GM12878 (cell line): ENCODE measurements around the gene RRAD. TPM values are rescaled to one million over a fixed set of nuclear protein-coding genes. Genes with fewer than 3 reads are reported as not detected.

Experiments used
- ATAC-seq: fragments of 200-7000 bp; cut with Tn5 transposase; 3 replicates; pipeline ENCODE4 v1.9.1; 2020; ENCODE audit warnings: mild to moderate bottlenecking, moderate library complexity
- BruUV-seq: library from RNA; stranded (reverse); fragments of 400-500 nt; replicated peaks from 2 replicates; lab custom pipeline; 2021; lab: Mats Ljungman, UMichigan
- CTCF ChIA-PET: fragments of 300-600 bp; sonication (Branson Sonifier 250); formaldehyde crosslinking; extraction: SDS; loops from one replicate; lab custom pipeline; 2021; ENCODE audit warnings: inconsistent platforms; lab: Yijun Ruan, JAX
- POLR2A ChIA-PET: fragments of 350-600 bp; formaldehyde crosslinking; extraction: SDS; loops from one replicate; lab custom pipeline; 2021; ENCODE audit warnings: inconsistent platforms; lab: Charles Lee
- RAD21 ChIA-PET: fragments of 300-600 bp; sonication (Branson Sonifier 250); formaldehyde crosslinking; loops from one replicate; lab custom pipeline; 2023; ENCODE audit warnings: antibody characterized with exemption; ENCODE audit not compliant: unreplicated experiment; lab: Charles Lee
- SMC1A ChIA-PET: fragments of 300-600 bp; sonication (Branson Sonifier 250); formaldehyde crosslinking; loops from one replicate; lab custom pipeline; 2023; ENCODE audit not compliant: unreplicated experiment, uncharacterized antibody; lab: Charles Lee
- DNase-seq: peaks from one replicate; pipeline ENCODE4 v3.0.0-alpha.2; 2011; ENCODE audit warnings: low read depth, low spot score
- FAIRE-seq: peaks from 3 replicates; lab custom pipeline; 2011; peaks lifted over from hg19 to GRCh38; lab: Jason Lieb, UNC
- H2AFZ ChIP-seq: 2 replicates; pipeline ENCODE4 v1.6.0; 2011; ENCODE audit warnings: low read depth, low read length, control low read depth; ENCODE audit not compliant: control insufficient read depth
- H3K27ac ChIP-seq: 2 replicates; pipeline ENCODE4 v1.5.1; 2011; ENCODE audit warnings: control low read depth; ENCODE audit not compliant: control insufficient read depth, insufficient read depth
- H3K27me3 ChIP-seq, 2 experiments: replicated peaks in 1 of 2; 2 replicates each; pipeline versions ENCODE4 v1.6.0 to v1.6.1; 2011; ENCODE audit warnings: low read length in 1 of 2; ENCODE audit not compliant: control insufficient read depth in 2 of 2, insufficient read depth in 2 of 2
- H3K36me3 ChIP-seq, 2 experiments: 2 replicates each; pipeline ENCODE4 v1.5.1; 2011; ENCODE audit warnings: low read length in 1 of 2; ENCODE audit not compliant: control insufficient read depth in 2 of 2, insufficient read depth in 2 of 2
- H3K4me1 ChIP-seq: 2 replicates; pipeline ENCODE4 v1.6.1; 2011; ENCODE audit warnings: mild to moderate bottlenecking, low read length, moderate library complexity, mixed read lengths; ENCODE audit not compliant: control insufficient read depth, insufficient read depth
- H3K4me2 ChIP-seq: 2 replicates; pipeline ENCODE4 v1.6.0; 2011; ENCODE audit warnings: control low read depth; ENCODE audit not compliant: control insufficient read depth, insufficient read depth
- H3K4me3 ChIP-seq: fragments of 200-600 bp; sonication (generic); 2 replicates; pipeline ENCODE4 v1.5.1; 2016
- H3K79me2 ChIP-seq: 2 replicates; pipeline ENCODE4 v1.6.0; 2011; ENCODE audit warnings: low read length; ENCODE audit not compliant: control insufficient read depth, insufficient read depth
- H3K9ac ChIP-seq: 2 replicates; pipeline ENCODE4 v1.8.0; 2011; ENCODE audit warnings: low read length, control low read depth, mixed read lengths; ENCODE audit not compliant: control insufficient read depth, insufficient read depth
- H3K9me3 ChIP-seq: replicated peaks from 3 replicates; pipeline ENCODE4 v1.5.1; 2011; ENCODE audit warnings: mild to moderate bottlenecking, low read length; ENCODE audit not compliant: control insufficient read depth, insufficient read depth
- H4K20me1 ChIP-seq: 2 replicates; pipeline ENCODE4 v1.6.0; 2011; ENCODE audit not compliant: control insufficient read depth, insufficient read depth
- BCL3 ChIP-seq: IDR thresholded peaks from 2 replicates; pipeline ENCODE4 v1.6.1; 2011; ENCODE audit warnings: borderline replicate concordance, low read depth, mild to moderate bottlenecking, moderate library complexity, low read length; ENCODE audit not compliant: insufficient read depth, poor library complexity, severe bottlenecking
- BMI1 ChIP-seq: fragments of 450-650 bp; IDR thresholded peaks from 2 replicates; pipeline ENCODE4 v1.6.1; 2016; ENCODE audit warnings: mild to moderate bottlenecking, moderate library complexity, borderline replicate concordance
- CEBPB ChIP-seq, 2 experiments: fragments of 150-350 bp in 1 of 2; IDR thresholded peaks; 2 replicates each; pipeline ENCODE4 v1.6.1; 2012 to 2014; ENCODE audit warnings: low read depth in 2 of 2, low read length in 2 of 2, borderline replicate concordance in 1 of 2, inconsistent platforms in 1 of 2
- CHD2 ChIP-seq: IDR thresholded peaks from 2 replicates; pipeline ENCODE4 v1.6.1; 2011; ENCODE audit warnings: low read depth, low read length, improper control_type of control experiment, borderline replicate concordance
- CHD4 ChIP-seq: fragments of 200-600 bp; sonication (generic); IDR thresholded peaks from 2 replicates; pipeline ENCODE4 v1.6.1; 2016; ENCODE audit warnings: mild to moderate bottlenecking
- CTCF ChIP-seq, 3 experiments: IDR thresholded peaks in 2 of 3; conservative IDR thresholded peaks in 1 of 3; 2 replicates each; pipeline ENCODE4 v1.5.1; 2011; ENCODE audit warnings: low read depth in 3 of 3, low read length in 3 of 3, mild to moderate bottlenecking in 3 of 3, control low read depth in 2 of 3, moderate library complexity in 2 of 3, inconsistent platforms in 1 of 3, mixed read lengths in 1 of 3; ENCODE audit not compliant: control insufficient read depth in 2 of 3, insufficient read depth in 1 of 3; ENCODE audit errors: extremely low read depth in 1 of 3
- GABPA ChIP-seq: IDR thresholded peaks from 2 replicates; pipeline ENCODE4 v1.6.1; 2014; ENCODE audit warnings: antibody characterized with exemption, low read depth, mild to moderate bottlenecking, inconsistent platforms
- HDAC6 ChIP-seq: fragments of 200-600 bp; sonication (generic); IDR thresholded peaks from one replicate; pipeline ENCODE4 v1.8.0; 2017; ENCODE audit warnings: antibody characterized with exemption; ENCODE audit not compliant: unreplicated experiment
- IRF4 ChIP-seq: IDR thresholded peaks from 2 replicates; pipeline ENCODE4 v1.6.1; 2011; ENCODE audit warnings: low read depth, low read length
- MEF2A ChIP-seq: IDR thresholded peaks from 2 replicates; pipeline ENCODE4 v1.6.1; 2011; ENCODE audit warnings: low read depth, mild to moderate bottlenecking, low read length, moderate library complexity; ENCODE audit not compliant: insufficient read depth
- NBN ChIP-seq: fragments of 450-650 bp; IDR thresholded peaks from 2 replicates; pipeline ENCODE4 v1.6.1; 2016
- NFIC ChIP-seq: IDR thresholded peaks from 2 replicates; pipeline ENCODE4 v1.6.1; 2012; ENCODE audit warnings: low read depth, mild to moderate bottlenecking, inconsistent platforms, low read length, moderate library complexity
- TCF7 ChIP-seq: IDR thresholded peaks from 2 replicates; pipeline ENCODE4 v1.6.1; 2014; ENCODE audit warnings: antibody characterized with exemption, borderline replicate concordance
- ZNF217 ChIP-seq: fragments of 450-650 bp; IDR thresholded peaks from 2 replicates; pipeline ENCODE4 v1.6.1; 2017; ENCODE audit warnings: antibody characterized with exemption, mild to moderate bottlenecking
- ZZZ3 ChIP-seq: IDR thresholded peaks from 2 replicates; pipeline ENCODE4 v1.6.1; 2011; ENCODE audit warnings: low read depth; ENCODE audit not compliant: control insufficient read depth, insufficient read length
- WGBS: methylation state at CpG from one replicate; pipeline ENCODE4 v1.1.6; 2016; ENCODE audit warnings: low lambda C conversion rate; ENCODE audit not compliant: insufficient replicate concordance, insufficient coverage; ENCODE audit errors: missing lambda C conversion rate; 5-methylcytosine and 5-hydroxymethylcytosine counted together
- in situ Hi-C: fragments of 300-500 bp; cut with MboI; formaldehyde crosslinking; loops from 9 replicates; pipeline ENCODE4 v1.14.3; 2018; ENCODE audit warnings: mixed read lengths
- intact Hi-C: fragments of 100-400 bp; cut with micrococcal nuclease; formaldehyde crosslinking; loops from one replicate; pipeline ENCODE4 v1.14.2; 2022; ENCODE audit not compliant: unreplicated experiment
- polyA plus RNA-seq, 11 experiments: library from polyadenylated mRNA; depleted of rRNA in 4 of 11; unstranded in 6 of 11; stranded (reverse) in 5 of 11; fragments of >200 nt; fragmentation: Nextera tagmentation in 4 of 11; fragmentation: Illumina TruSeq in 1 of 11; extraction: Ambion mirVana in 4 of 11; extraction: Trizol in 1 of 11; gene quantifications; 1 replicate in 1 of 11; 2 replicates in 10 of 11; pipeline versions ENCODE4 v1.2.1 to v1.2.3, GENCODE V29; 2011 to 2016; ENCODE audit warnings: inconsistent platforms in 2 of 11, missing spikeins in 2 of 11, low read depth in 1 of 11
- total RNA-seq, 4 experiments: library from RNA; depleted of rRNA in 3 of 4; stranded (reverse); fragments of >200 nt in 3 of 4; fragmentation: Illumina TruSeq in 1 of 4; extraction: Trizol in 1 of 4; gene quantifications; 2 replicates each; pipeline versions ENCODE4 v1.2.1 to v1.2.3, GENCODE V29; 2013 to 2021
- TF ChIP-seq, protein P1 (sequence below): IDR thresholded peaks from 2 replicates; pipeline ENCODE4 v1.6.1; 2012; ENCODE audit warnings: low read depth, low read length, improper control_type of control experiment

Gene RRAD
- total and polyA plus RNA-seq, 10 of the 15 experiments (the other 5 are each of a cell fraction or from before 2014, with no cell fraction given) = 0.11 to 8.5 (median 2.8) TPM

- TF ChIP-seq NFIC (no peak), BCL3 (no peak), CTCF (IDR thresholded peaks at IDR 0.05 in 2 of 3, conservative IDR thresholded peaks at IDR 0.05 in 1 of 3; ENCODE audit: control insufficient read depth in 2 of 3, extremely low read depth in 1 of 3, insufficient read depth in 1 of 3, low read depth in 3 of 3, low read length in 3 of 3) (no peak), TCF7 (no peak), ZZZ3 (no peak), BMI1 (no peak), CHD2 (no peak), GABPA (no peak), HDAC6 (no peak), IRF4 (no peak), NBN (no peak), MEF2A (no peak), CHD4 (no peak), ZNF217 (no peak), CEBPB (IDR thresholded peaks at IDR 0.05; ENCODE audit: borderline replicate concordance in 1 of 2, low read depth in 2 of 2, low read length in 2 of 2) (no peak)
- TF ChIP-seq, protein P1, sequence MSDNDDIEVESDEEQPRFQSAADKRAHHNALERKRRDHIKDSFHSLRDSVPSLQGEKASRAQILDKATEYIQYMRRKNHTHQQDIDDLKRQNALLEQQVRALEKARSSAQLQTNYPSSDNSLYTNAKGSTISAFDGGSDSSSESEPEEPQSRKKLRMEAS = no peak
- intact Hi-C loops = loop anchor here (1.0 to 10.0 kb wide), 3 partner anchors 24 to 232 kb away; no protein-coding TSS in a partner anchor
- Histone ChIP-seq H3K4me3 (no peak overlapping the region), H3K27me3 (no peaks in the 10 kb centered on the region), H3K36me3 (no peaks in the 10 kb centered on the region), H4K20me1 (no peaks in the 10 kb centered on the region), H2AFZ (peak overlapping the region; percentile 62; the same call in 1 of the 2 replicates), H3K79me2 (no peaks in the 10 kb centered on the region), H3K4me1 (peaks cover 11% of the 10 kb centered on the region), H3K27ac (no peak overlapping the region), H3K9ac (no peak overlapping the region), H3K9me3 (no peaks in the 10 kb centered on the region), H3K4me2 (no peak overlapping the region)
- no peak for ATAC-seq
- ChIA-PET SMC1A (interaction anchor here (0.6 to 1.7 kb wide), 7 partner anchors 22 to 215 kb away, joined by 3 to 7 read pairs (median 4); no protein-coding TSS in a partner anchor), RAD21 (interaction anchor here (0.6 to 1.6 kb wide), 6 partner anchors 22 to 313 kb away, joined by 4 to 9 read pairs (median 4); no protein-coding TSS in a partner anchor), POLR2A (interaction anchor here (0.6 to 0.9 kb wide), 3 partner anchors 76 to 517 kb away, joined by 3 to 4 read pairs (median 4); no protein-coding TSS in a partner anchor), CTCF (interaction anchor here (0.6 to 2.8 kb wide), 32 partner anchors 8 to 446 kb away, joined by 3 to 14 read pairs (median 4); partner anchors contain the start of genes EXOC3L1, FBXL8 and TRADD)
- no peak for FAIRE-seq
- BruUV-seq = no TSS peak
- DNase-seq = no peak
- in situ Hi-C loops = no loop called here
- WGBS = 48% methylated on average over 10 of the region's 10 CpGs
Measured at GRCh38 chr16:66953462-66954096, 28.2 kb upstream of the RRAD start.
